Epithelial cell of proximal tubule (primary cell): Measurements from ENCODE around the gene FBXO44. TPM values are rescaled to one million over a fixed set of nuclear protein-coding genes. Genes with fewer than 3 reads are reported as not detected.

ENCODE experiments used
- DNase-seq: peaks from one replicate; pipeline ENCODE4 v3.0.0-alpha.2; 2011; ENCODE audit warnings: low read depth
- H3K4me3 ChIP-seq: 2 replicates; pipeline ENCODE4 v1.5.1; 2011; ENCODE audit warnings: low read depth, mild to moderate bottlenecking, low read length
- total RNA-seq: library from RNA; depleted of rRNA; stranded (reverse); fragments of >200 nt; gene quantifications from 2 replicates; pipeline ENCODE4 v1.2.3, GENCODE V29; 2015
- TF ChIP-seq, protein P1 (sequence below): conservative IDR thresholded peaks from 2 replicates; pipeline ENCODE4 v1.5.1; 2012; ENCODE audit warnings: low read depth, mild to moderate bottlenecking, low read length

The FBXO44 gene
- total RNA-seq, 1 donor from 2014 or later, result 13.7 TPM

DNA sequence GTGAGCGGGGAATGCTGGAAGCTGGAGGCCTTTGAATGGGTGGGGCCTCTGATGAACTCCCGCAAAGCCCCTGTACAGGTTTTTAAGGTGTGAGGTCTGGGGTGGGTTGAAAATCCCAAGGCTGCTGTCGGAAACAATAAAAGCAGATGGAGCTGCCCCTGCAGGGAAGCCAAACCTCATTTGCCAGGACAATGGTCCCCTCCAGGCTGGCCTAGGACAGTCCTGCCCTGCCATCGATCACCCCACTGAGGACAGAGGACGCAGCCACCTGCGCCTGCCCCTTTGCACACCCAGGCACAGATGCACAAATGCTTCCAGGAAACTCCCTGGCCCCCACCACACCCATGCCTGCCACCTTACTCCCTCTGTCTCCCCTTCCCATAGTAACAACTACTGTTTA lies 41.2 kb downstream of the FBXO44 start:
- H3K4me3 ChIP-seq, result no peak overlapping the region
- TF ChIP-seq, protein P1, sequence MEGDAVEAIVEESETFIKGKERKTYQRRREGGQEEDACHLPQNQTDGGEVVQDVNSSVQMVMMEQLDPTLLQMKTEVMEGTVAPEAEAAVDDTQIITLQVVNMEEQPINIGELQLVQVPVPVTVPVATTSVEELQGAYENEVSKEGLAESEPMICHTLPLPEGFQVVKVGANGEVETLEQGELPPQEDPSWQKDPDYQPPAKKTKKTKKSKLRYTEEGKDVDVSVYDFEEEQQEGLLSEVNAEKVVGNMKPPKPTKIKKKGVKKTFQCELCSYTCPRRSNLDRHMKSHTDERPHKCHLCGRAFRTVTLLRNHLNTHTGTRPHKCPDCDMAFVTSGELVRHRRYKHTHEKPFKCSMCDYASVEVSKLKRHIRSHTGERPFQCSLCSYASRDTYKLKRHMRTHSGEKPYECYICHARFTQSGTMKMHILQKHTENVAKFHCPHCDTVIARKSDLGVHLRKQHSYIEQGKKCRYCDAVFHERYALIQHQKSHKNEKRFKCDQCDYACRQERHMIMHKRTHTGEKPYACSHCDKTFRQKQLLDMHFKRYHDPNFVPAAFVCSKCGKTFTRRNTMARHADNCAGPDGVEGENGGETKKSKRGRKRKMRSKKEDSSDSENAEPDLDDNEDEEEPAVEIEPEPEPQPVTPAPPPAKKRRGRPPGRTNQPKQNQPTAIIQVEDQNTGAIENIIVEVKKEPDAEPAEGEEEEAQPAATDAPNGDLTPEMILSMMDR, result no peak
- no peak for DNase-seq

DNA sequence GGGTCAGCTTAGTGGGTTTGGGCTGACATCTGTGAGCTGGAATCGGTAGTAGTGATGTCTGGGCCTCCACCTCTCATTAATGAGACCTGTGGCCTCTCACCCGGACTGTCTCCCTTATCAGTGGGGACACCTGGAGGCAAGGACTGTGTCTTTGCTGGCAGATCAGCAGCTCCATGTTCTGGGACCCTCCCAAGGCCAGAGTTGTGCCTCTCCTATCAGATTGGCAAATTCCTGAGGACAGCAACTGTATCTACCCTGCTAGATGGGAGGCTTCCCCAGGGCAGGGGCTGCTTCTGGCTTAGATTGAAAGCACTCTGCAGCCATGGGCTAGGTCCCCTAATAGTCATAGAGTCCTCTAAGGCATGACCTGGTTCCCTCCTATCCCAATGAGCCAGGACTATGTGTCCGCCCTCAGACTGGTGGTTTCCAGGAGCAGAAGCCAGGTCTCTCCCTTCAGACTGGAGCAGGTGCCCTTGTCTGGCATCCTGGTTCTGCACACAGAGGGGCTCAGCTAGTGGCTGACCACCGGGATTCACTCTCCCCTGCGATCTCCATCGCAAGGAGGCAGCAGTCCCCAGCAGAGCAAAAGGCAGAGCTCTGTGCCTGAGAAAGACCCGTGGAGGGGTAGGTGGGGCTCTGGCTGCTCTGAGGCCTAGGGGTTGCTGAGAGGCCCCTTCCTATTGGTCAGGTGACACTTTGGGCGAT lies 42.7 kb downstream of the FBXO44 start:
- DNase-seq, result no peak
- no peak overlapping the region for H3K4me3 ChIP-seq
- TF ChIP-seq, protein P1, result no peak

DNA sequence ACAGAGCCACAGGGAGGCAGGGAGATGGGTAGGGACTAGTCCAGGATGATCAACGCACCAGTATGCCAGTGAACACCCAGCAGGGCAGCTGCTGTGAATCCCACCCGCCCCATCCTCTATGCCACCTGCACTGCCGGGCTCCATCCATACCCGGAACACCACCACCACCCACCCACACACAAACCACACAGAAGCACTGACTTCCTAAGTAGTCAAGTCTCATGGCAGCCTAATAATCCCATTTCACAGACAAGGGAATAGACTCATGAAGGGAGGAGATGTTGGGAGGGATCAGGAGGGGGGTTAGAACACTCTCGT lies 43.2 kb downstream of the FBXO44 start:
- TF ChIP-seq, protein P1, result no peak
- H3K4me3 ChIP-seq, result no peak overlapping the region

DNA sequence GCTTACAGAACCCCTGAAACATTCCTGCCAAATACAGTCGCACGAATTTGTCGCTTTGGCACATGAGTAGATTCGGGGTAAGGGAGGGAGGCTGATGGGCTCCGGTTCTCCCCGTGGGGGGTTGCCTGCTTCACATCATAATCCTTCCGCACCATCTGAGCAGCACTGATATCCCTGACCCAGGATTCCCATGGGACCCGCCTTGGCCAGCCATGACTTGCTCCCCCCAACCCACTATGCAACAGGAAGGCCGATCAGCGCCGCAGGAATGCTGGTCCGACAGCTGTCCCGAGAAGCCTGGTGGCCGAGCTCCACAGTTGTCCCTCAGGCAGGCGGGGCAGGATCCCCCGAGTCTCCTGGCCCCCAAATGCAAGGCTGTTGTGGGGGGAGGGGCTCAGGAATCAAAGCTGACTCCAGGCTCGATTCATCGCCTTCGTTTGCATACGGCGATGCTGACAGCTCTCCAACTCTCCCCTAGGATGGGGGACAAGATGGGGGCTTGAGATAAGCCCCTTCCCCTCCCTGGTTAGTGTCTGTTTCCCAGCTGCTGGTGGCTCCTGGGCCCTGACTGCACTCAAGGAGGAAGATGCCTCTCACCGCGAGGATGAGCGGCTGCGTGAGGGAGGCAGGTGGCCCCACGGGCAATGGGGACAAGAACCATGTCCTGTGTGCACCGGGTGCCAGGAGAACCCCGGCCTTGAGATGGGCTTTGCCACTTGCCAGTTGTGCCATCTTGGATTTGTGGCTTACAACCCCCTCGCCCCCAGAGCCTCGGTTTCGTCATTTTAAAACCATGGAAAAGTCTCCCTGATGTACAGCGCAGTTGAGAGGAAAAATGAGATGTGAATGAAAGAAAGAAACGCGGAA lies 46.2 kb downstream of the FBXO44 start:
- TF ChIP-seq, protein P1, result no peak
- no peak overlapping the region for H3K4me3 ChIP-seq
- DNase-seq, result no peak

More for the DNA sequence above, 43.2 kb downstream of the FBXO44 start:
- DNase-seq, result no peak

DNA sequence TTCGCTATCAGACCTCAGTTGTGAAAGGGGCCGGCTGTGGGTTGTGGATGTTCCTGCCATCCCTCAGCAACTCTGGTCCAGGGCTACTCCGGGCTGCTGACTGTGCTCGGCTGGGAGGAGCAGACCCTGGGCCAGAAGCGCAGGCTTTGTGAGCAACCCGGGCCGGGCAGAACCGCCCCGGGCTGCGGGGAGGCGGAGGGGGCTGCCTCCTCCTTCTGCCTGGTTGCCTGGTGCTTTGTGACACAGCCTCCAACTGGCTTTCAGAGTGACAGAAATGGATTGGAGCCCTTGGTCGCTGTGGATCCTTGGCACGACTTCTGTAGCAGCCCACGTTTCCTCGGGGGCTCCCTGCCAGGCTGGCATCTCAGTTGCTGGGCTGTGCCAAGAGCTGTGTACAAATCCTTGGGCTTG lies 46.9 kb downstream of the FBXO44 start:
- TF ChIP-seq, protein P1, result no peak
- H3K4me3 ChIP-seq, result no peak overlapping the region
- DNase-seq, result no peak

DNA sequence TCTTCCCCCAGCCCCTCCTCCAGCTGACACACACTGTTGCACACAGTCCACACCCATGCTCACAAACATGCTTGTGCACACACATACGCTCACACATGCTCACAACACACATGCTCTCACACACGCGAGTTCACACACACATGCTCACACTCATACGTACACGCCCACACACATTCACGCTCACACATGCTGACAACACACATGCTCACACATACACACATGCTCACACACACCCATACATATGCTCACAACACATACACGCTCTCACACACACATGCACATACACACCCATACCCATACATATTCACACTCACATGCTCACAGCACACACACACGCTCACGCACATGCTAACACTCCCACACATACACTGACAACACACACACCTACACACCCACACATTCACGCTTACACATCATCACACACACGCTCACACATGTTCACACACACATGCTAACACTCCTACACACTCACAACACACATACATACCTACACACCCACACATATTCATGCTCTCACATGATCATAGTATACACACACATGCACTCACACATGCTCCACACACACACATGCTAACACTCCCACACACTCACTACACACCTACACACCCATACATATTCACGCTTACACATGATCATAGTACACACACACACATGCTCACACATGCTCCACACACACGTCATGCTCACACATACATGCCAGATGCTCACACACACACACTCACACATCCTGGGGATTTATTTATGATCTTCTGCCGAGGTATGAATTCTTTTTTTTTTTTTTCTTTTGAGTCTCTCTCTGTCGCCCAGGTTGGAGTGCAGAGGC lies 47.5 kb downstream of the FBXO44 start:
- TF ChIP-seq, protein P1, result no peak
- DNase-seq, result no peak
- no peak overlapping the region for H3K4me3 ChIP-seq
